Natural killer cell (primary cell): ENCODE results near the gene CAPN1. TPM values are rescaled to one million over a fixed set of nuclear protein-coding genes. Genes with fewer than 3 reads are reported as not detected.

Experiments
- ATAC-seq, 3 donors: fragments of 150-1000 bp in 2 of 3; fragments of 200-7000 bp in 1 of 3; cut with Tn5 transposase; 1 replicate in 1 of 3; 2 replicates in 2 of 3; pipeline ENCODE4 v1.10.0; 2021; ENCODE audit warnings: mild to moderate bottlenecking in 2 of 3, moderate library complexity in 2 of 3
- DNase-seq, 2 donors: peaks; one replicate each; pipeline versions ENCODE4 v3.0.0 to v3.0.0-alpha.2; 2013 to 2021; ENCODE audit warnings: mixed read lengths in 1 of 2
- H3K27ac ChIP-seq: one replicate; pipeline ENCODE4 v1.5.1; 2013; ENCODE audit warnings: mild to moderate bottlenecking, low read length
- H3K27me3 ChIP-seq: one replicate; pipeline ENCODE4 v1.6.1; 2013; ENCODE audit warnings: low read length; ENCODE audit not compliant: control insufficient read depth, insufficient read depth
- H3K36me3 ChIP-seq: one replicate; pipeline ENCODE4 v1.6.1; 2013; ENCODE audit warnings: low read length; ENCODE audit not compliant: control insufficient read depth, insufficient read depth
- H3K4me1 ChIP-seq: one replicate; pipeline ENCODE4 v1.6.1; 2013; ENCODE audit warnings: low read length; ENCODE audit not compliant: control insufficient read depth, insufficient read depth
- H3K4me3 ChIP-seq: one replicate; pipeline ENCODE4 v1.5.1; 2013; ENCODE audit warnings: low read length
- H3K9me3 ChIP-seq: one replicate; pipeline ENCODE4 v1.6.1; 2013; ENCODE audit warnings: low read length; ENCODE audit not compliant: control insufficient read depth, insufficient read depth
- H3K27ac Mint-ChIP-seq, 2 donors: one replicate each; pipeline ENCODE4 v1.8.0; 2022; ENCODE audit warnings: mild to moderate bottlenecking in 2 of 2, mixed read lengths in 2 of 2, moderate library complexity in 1 of 2
- H3K27me3 Mint-ChIP-seq, 2 donors: one replicate each; pipeline ENCODE4 v1.8.0; 2022; ENCODE audit warnings: low read depth in 2 of 2, mixed read lengths in 2 of 2
- H3K36me3 Mint-ChIP-seq: one replicate; pipeline ENCODE4 v1.8.0; 2022; ENCODE audit warnings: mixed read lengths
- H3K4me1 Mint-ChIP-seq, 2 donors: one replicate each; pipeline ENCODE4 v1.8.0; 2022; ENCODE audit warnings: mixed read lengths in 2 of 2
- H3K4me3 Mint-ChIP-seq: one replicate; pipeline ENCODE4 v1.8.0; 2022; ENCODE audit warnings: mild to moderate bottlenecking, moderate library complexity, mixed read lengths
- H3K9me3 Mint-ChIP-seq, 2 donors: one replicate each; pipeline ENCODE4 v1.8.0; 2022; ENCODE audit warnings: mixed read lengths in 2 of 2
- WGBS: methylation state at CpG from one replicate; pipeline ENCODE4 v1.1.7; 2013; ENCODE audit warnings: missing lambda C conversion rate; ENCODE audit not compliant: insufficient coverage; 5-methylcytosine and 5-hydroxymethylcytosine counted together
- intact Hi-C: fragments of 100-400 bp; cut with micrococcal nuclease; formaldehyde crosslinking; loops from one replicate; pipeline ENCODE4 v1.14.2; 2022
- total RNA-seq, 4 donors: library from RNA; stranded (reverse); fragments of 120-200 nt in 1 of 4; gene quantifications; one replicate each; pipeline versions ENCODE4 v1.2.3 to v1.2.4, GENCODE V29; 2013 to 2022
- TF ChIP-seq, protein P1 (sequence below): fragments of 200-600 bp; IDR thresholded peaks from one replicate; pipeline ENCODE4 v1.8.0; 2022; ENCODE audit warnings: antibody characterized with exemption

The CAPN1 gene
- total RNA-seq, 3 donors from 2014 or later (not counting 1 experiment from before 2014, with no cell fraction given): 211 to 256 (median 229) TPM

- Mint-ChIP-seq H3K4me1 (peaks cover 0 to 8% of the 10 kb centered on the region in 2 donors), H3K9me3 (no peaks in the 10 kb centered on the region), H3K36me3 (no peaks in the 10 kb centered on the region), H3K4me3 (no peak overlapping the region), H3K27ac (no peak overlapping the region), H3K27me3 (peaks cover 7 to 20% of the 10 kb centered on the region in 2 donors)
- Histone ChIP-seq H3K36me3 (no peaks in the 10 kb centered on the region), H3K4me3 (no peak overlapping the region), H3K27ac (no peak overlapping the region), H3K9me3 (no peaks in the 10 kb centered on the region), H3K27me3 (peaks cover 4% of the 10 kb centered on the region), H3K4me1 (peaks cover 19% of the 10 kb centered on the region)
- ATAC-seq: no peak
- WGBS: 94% methylated on average over 9 of the region's 10 CpGs
- TF ChIP-seq, protein P1, sequence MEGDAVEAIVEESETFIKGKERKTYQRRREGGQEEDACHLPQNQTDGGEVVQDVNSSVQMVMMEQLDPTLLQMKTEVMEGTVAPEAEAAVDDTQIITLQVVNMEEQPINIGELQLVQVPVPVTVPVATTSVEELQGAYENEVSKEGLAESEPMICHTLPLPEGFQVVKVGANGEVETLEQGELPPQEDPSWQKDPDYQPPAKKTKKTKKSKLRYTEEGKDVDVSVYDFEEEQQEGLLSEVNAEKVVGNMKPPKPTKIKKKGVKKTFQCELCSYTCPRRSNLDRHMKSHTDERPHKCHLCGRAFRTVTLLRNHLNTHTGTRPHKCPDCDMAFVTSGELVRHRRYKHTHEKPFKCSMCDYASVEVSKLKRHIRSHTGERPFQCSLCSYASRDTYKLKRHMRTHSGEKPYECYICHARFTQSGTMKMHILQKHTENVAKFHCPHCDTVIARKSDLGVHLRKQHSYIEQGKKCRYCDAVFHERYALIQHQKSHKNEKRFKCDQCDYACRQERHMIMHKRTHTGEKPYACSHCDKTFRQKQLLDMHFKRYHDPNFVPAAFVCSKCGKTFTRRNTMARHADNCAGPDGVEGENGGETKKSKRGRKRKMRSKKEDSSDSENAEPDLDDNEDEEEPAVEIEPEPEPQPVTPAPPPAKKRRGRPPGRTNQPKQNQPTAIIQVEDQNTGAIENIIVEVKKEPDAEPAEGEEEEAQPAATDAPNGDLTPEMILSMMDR: no peak
- DNase-seq: no peak
- intact Hi-C loops: no loop called here
Measured at GRCh38 chr11:65221026-65221425, 39.3 kb downstream of the CAPN1 start.

- Mint-ChIP-seq H3K4me3 (no peak overlapping the region), H3K9me3 (no peaks in the 10 kb centered on the region), H3K4me1 (peaks cover 0 to 8% of the 10 kb centered on the region in 2 donors), H3K27me3 (peaks cover 7 to 23% of the 10 kb centered on the region in 2 donors), H3K27ac (no peak overlapping the region), H3K36me3 (no peaks in the 10 kb centered on the region)
- ATAC-seq (no peak), DNase-seq (no peak)
- Histone ChIP-seq H3K9me3 (no peaks in the 10 kb centered on the region), H3K27me3 (peaks cover 6% of the 10 kb centered on the region), H3K4me3 (no peak overlapping the region), H3K27ac (no peak overlapping the region), H3K36me3 (no peaks in the 10 kb centered on the region), H3K4me1 (peaks cover 21% of the 10 kb centered on the region)
- intact Hi-C loops: no loop called here
- WGBS: 52% methylated on average over 8 of the region's 8 CpGs
- TF ChIP-seq, protein P1: no peak
Measured at GRCh38 chr11:65223011-65223410, 41.3 kb downstream of the CAPN1 start.

DNA sequence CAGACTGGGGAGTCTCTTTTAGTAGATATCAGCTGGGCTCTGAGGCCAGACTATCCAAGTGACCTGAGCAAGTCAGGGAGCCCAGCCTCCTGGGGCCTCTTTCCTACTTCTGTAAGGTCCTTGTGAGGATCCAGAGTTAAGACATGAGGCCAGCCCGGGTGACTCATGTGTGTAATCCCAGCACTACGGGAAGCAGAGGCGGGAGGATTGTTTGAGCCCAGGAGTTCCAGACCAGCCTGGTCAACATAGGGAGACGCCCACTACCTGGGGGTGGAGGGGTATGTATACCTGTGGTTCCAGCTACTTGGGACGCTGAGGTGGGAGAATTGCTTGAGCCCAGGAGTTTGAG, 43.2 kb downstream of the CAPN1 start:
- H3K36me3 Mint-ChIP-seq: no peaks in the 10 kb centered on the region
- no peak overlapping the region for H3K27ac ChIP-seq
- H3K4me3 ChIP-seq: no peak overlapping the region
- DNase-seq: no peak
- no peaks in the 10 kb centered on the region for H3K9me3 Mint-ChIP-seq
- no peak for ATAC-seq
- H3K4me3 Mint-ChIP-seq: no peak overlapping the region
- peaks cover 7 to 13% of the 10 kb centered on the region in 2 donors for H3K27me3 Mint-ChIP-seq
- intact Hi-C loops: no loop called here
- peaks cover 18% of the 10 kb centered on the region for H3K4me1 ChIP-seq
- WGBS: 83% methylated on average over 5 of the region's 5 CpGs
- H3K27me3 ChIP-seq: peaks cover 6% of the 10 kb centered on the region
- no peaks in the 10 kb centered on the region for H3K36me3 ChIP-seq
- H3K4me1 Mint-ChIP-seq: no peaks in the 10 kb centered on the region
- TF ChIP-seq, protein P1: no peak
- no peaks in the 10 kb centered on the region for H3K9me3 ChIP-seq
- H3K27ac Mint-ChIP-seq: no peak overlapping the region
